NCI-H1105 treated with DMSO at 0.1 percent for 48 hours (cell line): ENCODE measurements around the gene LDAH.

ENCODE experiments used
- DNase-seq: peaks from one replicate; lab custom pipeline; 2025; lab: John Stamatoyannopoulos, UW

The LDAH gene

DNA sequence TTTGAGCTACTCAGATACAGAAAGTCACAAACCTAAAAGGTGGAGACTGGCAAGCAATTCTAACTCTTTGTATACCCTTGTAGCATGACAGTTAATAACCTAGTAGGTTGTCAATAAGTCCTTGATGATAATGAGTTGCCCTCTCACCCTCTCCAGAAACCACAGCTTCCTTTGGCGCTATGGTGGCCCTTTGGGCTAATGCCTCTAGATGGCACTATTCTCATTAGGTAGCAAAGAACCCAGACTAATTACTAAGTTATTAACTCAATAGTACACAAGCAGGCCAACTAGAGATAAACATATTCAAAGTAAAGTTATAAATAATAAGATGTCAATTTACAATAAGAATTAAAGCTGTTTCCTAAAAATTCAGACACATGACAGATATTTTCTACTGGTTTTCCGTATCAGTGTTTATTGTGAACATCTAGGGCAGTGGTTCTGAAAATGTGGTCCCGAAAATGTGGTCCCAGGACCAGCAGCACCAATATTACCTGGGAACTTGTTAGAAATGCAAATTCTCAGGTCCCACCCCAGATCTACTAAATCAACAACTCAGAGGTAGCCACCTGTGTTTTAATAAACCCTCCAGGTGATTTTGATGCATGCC lies 41.1 kb downstream of the LDAH start:
- DNase-seq, result peak; percentile 47

- no peak for DNase-seq
These were observed 51.6 kb downstream of the LDAH start for GRCh38 chr2:20771299-20771698.

DNA sequence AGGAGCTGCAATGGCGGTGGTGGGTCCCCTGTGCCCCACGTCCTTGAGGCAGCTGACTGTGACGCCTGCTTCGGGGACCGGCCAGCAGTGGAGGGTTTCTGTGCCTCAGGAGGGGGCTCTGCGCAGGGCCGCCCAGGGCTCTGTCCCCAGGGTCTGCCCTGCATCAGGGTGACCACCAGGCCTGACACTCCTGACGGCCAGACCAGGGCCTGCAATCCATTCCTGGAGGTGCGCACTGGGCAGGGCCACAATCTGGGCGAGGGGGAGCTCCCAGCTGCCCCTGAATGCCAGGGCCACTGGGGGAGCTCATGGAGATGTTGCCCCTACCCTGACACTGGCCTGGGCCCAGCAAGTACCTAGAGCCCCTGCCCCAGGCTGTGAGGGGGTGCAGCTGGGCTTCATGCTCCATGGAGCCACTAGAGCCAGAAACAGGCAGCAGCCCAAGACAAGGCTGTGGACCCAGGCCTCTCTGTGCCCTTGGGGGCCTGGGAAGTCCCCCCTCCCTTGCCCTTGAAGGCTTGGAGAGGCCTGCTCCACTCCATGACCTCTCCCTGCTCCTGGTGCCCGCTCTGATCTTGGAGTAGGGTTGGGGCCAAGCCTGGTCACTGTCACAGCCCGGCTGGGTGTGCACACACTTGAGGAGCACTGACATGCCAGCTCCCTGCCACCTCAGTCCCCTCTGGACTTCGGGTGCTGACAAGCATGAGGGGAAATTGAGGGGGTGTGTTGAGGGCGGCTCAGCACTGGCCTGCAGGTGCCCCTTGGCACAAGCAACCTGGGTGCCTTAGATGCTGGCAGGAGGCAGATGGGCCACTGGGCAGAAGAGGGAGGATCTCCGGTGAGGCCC lies 55.9 kb downstream of the LDAH start:
- no peak for DNase-seq

GRCh38 chr2:20766213-20766612 lies 56.7 kb downstream of the LDAH start:
- no peak for DNase-seq

GRCh38 chr2:20762945-20763683 lies 59.8 kb downstream of the LDAH start:
- no peak for DNase-seq

GRCh38 chr2:20759487-20759886 lies 63.4 kb downstream of the LDAH start:
- DNase-seq, result no peak

- DNase-seq, result no peak
These were observed 63.9 kb downstream of the LDAH start for GRCh38 chr2:20758997-20759396.

- DNase-seq, result no peak
These were observed 65.4 kb downstream of the LDAH start for GRCh38 chr2:20757405-20758090.

GRCh38 chr2:20755132-20755800 lies 67.6 kb downstream of the LDAH start:
- no peak for DNase-seq

DNA sequence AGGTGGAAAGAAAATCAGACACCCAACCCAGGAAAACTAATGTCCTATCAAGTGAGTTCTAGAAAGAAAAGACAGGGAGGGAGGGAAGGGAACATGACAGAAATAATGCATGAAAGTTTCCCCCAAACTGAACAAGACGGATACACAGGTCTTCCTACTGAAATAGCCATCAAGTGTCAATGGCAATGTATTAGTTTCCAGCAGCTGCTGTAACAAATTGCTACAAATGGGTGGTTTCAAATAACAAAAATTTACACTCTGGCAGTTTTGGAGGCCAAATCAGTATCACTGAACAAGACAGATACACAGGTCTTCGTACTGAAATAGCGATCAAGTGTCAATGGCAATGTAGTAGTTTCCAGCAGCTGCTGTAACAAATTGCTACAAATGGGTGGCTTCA lies 70.6 kb downstream of the LDAH start:
- DNase-seq, result no peak

GRCh38 chr2:20747317-20747716 lies 75.6 kb downstream of the LDAH start:
- no peak for DNase-seq

GRCh38 chr2:20745924-20746555 lies 76.9 kb downstream of the LDAH start:
- peak; percentile 41 for DNase-seq

DNA sequence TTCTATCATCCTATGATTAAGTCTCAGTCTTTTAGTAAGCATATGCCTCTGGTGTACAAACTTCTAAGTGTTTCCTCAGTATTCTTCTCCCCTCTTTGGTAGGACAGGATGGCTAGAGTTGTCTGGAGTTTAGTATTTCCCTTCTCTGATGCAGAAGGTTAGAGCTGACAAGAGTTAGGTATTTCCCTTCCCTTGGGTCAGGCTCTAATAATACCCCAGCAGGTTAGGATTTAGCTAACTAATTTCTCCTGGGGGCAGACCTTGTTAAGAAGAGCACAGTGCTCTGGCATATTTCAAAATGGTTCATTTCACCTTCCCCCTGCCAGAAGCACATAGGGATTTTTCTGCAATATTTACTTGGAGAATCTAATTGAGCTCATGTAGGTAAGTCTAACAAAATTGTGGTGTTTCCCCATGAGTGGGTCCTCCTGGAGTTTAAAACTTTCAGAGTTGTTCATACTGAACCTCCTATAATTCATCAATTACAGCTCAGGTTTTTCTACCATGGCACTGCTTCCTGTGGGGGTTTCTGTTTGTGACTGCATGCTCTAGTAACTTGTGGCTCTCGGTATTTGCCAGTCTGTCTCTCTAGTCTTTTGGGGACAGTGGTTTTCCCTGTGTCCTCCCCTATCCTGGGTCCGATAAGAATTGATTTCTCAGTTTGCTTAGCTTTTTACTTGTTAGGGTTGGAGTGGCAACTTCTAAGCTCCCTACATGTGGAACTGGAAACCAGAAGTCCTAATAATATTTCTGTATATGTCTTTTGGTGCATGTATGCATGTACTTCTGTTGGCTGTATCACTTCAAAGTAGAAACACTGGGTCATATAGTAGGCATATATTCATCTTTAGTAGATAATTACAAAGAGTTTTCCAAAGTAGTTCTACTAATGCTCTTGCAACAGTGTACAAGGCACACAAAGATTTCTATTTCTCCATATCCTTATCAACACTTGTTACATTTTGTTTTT lies 78.2 kb downstream of the LDAH start:
- DNase-seq, result no peak

- DNase-seq, result no peak
These were observed 84.1 kb downstream of the LDAH start for GRCh38 chr2:20738772-20739171.

DNA sequence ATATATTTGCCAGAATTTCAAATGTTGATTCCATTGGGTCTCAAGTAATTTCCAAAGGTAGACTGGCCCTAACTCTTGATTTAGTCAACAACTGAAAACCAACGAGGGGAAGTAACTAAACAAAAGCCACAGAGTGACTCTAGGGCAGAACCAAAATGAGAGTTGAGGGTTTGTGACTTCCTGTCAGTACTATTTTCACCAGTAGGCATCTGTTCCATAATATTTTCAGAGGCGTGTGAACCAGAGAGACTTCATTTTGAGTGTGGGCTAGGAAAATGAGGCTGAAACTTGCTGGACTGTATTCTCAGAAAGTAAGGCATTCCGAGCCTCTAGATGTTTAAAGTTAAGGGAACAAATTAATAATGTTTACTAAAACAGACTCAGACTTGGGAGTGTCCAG lies 85.4 kb downstream of the LDAH start:
- DNase-seq, result no peak

DNA sequence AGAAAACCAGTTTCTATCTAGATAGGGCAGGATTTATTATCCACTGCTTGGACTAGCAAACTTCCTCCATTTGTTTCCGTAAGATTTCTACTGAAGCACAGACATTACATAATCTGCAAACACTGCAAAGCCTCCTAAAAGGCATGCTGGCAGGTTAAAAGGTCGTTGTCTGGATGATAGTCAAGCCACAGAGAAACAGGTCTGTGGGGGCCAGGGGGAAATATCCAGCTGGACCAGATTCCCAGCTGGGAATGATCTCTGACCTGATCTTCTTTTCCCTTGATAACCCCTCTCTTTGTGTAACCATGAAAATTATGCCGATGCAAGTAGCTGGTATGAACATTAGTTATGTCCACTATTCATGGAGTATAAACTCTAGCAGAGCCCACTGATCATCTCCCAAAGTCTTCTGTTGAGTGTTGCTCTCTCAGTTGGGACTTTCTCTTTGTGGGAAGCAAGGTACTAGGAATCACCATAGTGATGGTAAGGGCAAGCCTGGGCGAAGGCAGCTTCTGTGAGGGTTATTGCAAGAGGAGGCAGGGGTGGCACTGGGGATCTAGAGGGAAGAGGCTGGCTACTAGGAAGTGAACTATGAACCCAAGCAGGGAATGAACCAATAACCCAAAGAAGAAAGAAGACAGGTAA lies 94.7 kb downstream of the LDAH start:
- DNase-seq, result no peak

DNA sequence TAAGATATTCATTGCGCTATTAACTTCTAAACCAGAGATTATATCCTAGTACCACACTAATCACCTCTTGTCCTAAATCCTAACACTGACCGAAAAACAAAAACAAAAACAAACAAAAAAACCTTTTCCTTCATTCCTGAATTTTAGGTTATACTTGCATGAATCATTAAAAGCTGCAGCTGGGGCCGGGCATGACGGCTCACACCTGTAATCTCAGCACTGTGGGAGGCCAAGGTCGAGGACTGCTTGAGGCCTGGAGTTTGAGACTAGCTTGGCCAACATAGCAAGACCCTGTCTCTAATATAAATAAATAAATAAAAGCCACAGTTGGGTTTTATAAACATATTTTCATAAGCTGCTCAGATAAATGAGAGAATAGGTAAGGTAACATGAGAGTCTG lies 96.0 kb downstream of the LDAH start:
- no peak for DNase-seq

DNA sequence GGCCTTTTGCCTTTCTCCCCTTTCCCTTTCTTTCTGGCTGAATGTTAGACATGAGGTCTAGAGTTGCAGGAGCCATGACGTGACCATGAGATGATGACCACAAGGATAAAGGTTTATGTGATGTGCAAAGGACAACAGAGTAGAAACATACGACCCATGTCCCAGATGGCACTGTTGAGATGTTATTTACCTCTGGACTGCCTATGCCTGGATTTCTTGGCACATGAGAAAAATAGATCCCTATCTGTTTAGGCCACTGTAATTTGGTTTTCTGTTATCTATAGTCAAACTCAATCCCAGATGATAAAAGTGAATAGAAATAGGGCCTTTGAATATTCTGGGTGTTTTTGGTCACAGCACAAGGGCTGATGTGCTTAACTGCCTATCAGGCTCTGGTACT lies 97.1 kb downstream of the LDAH start:
- DNase-seq, result no peak

DNA sequence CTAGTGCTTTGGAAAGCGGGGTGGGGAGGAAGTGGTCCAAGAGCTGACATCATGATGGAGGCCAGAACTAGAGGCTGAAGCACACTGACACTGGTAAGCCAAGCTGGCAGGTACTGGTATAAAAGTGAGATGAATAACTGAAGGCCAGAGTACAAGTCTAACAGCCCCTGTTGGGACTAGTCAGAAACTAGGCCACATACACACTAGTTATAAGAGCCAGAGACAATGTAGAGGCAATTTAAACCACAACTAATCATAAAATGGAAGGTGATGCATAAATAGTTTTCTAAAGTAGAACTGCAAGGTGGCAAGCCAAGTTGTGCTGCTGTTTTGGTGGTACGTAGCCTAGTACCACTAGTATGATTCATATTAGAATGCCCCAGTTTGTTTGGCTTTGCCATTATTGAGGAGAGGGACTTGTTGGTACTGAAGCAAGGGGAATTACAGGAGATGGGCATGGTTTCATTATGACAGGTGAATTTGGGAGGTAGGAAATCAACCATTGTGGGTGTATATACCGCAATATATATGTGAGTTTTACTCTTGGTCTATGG lies 98.3 kb downstream of the LDAH start:
- no peak for DNase-seq
